ENCODE results near the gene PRTG. TPM values are rescaled to one million over a fixed set of nuclear protein-coding genes. Genes with fewer than 3 reads are reported as not detected.

Gene PRTG
- total RNA-seq, 2 donors from 2014 or later = not detected

DNA sequence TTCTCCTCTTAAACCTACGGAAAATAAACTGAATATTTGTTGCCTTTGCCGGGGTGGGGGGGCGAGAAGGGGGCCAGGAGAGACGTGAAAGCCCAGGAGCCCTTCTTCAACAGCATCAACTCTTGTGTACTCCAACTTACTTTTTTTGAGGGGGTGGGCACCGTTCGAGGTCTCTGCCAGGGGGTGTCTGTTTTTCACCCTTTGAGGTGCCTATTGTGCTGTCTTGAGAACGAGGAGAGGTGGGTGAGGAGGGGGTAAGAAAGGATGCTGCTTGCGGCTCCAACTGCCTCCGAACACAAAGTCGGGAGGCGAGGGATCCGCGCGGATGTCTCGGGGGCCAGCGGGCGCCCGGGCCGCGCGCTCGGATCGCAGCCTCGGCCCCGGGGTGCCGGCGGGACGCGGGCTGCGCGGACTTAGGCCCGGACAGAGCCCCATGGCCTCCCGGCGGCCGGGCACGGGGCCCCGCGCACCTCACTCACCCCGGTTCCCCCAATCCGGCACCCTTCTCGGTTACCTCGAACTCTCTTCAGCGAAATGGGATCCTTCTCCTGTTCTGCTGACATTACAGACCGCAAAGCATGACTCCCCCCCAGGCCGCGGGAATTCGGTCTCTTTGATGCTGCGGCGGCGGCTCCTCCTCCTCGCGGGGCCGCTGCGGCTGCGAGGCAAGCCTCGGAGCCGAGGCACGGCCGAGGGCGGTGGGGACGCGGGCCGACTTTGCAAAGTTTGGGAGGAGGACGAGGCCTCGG, 155.5 kb downstream of the PRTG start:
- Mint-ChIP-seq H3K4me3 (peak overlapping the region; percentile 24), H3K36me3 (peaks cover 7% of the 10 kb centered on the region), H3K4me1 (ENCODE audit: low read depth in 2 of 2) (no peaks in the 10 kb centered on the region), H3K9me3 (no peaks in the 10 kb centered on the region), H3K27me3 (peaks cover 27 to 42% of the 10 kb centered on the region in 2 donors), H3K27ac (no peak overlapping the region)
- DNase-seq (ENCODE audit: low spot score) (no peak), ATAC-seq (peak; percentile 36 to 62)

DNA sequence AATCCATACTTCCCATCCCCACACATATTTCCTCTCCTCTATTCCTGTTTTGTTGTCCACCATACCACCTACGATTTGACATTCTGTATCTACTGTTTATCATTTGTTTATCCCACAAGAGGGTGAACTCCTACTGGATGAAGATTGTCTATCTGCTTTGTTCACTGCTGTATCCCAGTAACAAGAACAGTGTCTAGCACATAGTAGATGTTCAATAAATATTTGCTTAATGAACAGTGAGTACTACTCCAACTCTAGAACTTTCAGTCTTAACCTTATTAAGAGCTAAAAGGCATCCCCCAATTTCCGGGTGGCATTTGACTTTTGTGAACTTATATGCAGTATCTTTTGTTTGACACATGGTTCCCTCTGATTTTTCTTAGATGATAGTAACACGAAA, 156.1 kb downstream of the PRTG start:
- H3K4me3 Mint-ChIP-seq = no peak overlapping the region
- H3K36me3 Mint-ChIP-seq = peaks cover 7% of the 10 kb centered on the region
- H3K27me3 Mint-ChIP-seq = peaks cover 28 to 46% of the 10 kb centered on the region in 2 donors
- DNase-seq (ENCODE audit: low spot score) (no peak), ATAC-seq (no peak)
- no peaks in the 10 kb centered on the region for H3K9me3 Mint-ChIP-seq
- no peaks in the 10 kb centered on the region for H3K4me1 Mint-ChIP-seq (ENCODE audit: low read depth in 2 of 2)
- no peak overlapping the region for H3K27ac Mint-ChIP-seq

DNA sequence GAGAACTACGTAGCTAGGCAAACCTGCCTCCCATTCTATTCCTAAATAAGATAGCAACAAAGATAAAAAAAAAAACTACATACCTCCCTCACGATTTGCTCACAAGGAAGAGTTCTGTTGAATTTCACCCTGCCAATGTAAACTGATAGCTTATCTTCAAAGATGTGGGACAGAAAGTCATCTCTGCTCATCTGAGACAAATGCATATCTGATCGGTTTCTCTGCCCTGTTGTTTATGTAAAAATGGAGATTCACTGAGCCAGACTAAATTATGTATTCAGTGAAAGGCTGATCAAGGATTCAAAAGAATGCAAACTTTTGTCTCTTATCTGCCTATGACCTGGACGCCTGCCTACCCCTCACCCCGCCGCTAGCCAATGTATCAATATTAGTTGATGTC, 166.0 kb downstream of the PRTG start:
- no peak for DNase-seq (ENCODE audit: low spot score)
- Mint-ChIP-seq H3K9me3 (no peaks in the 10 kb centered on the region), H3K4me1 (ENCODE audit: low read depth in 2 of 2) (no peaks in the 10 kb centered on the region), H3K27ac (no peak overlapping the region), H3K27me3 (peaks cover 26 to 40% of the 10 kb centered on the region in 2 donors), H3K4me3 (no peak overlapping the region), H3K36me3 (no peaks in the 10 kb centered on the region)
- ATAC-seq = no peak

DNA sequence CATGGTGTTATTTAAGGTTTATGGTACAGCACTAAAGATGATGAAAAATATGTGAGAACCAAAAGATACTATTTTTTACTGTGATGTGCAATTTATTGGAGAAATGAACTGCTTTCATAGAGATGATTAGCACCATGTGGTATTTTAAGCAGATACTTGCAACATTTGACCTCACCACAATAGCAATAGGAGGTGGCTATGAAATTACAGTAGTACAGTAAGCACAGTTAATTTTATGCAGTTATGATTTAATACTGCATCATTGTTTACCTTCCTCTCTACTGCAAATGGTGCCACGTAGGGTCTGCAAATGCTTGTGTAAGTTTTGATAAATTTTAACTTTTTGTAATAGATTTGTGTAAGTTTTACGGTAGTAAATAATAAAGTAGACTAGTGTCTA, 168.9 kb downstream of the PRTG start:
- peaks cover 4% of the 10 kb centered on the region for H3K36me3 Mint-ChIP-seq
- ATAC-seq = no peak
- DNase-seq (ENCODE audit: low spot score) = no peak
- peaks cover 32 to 47% of the 10 kb centered on the region in 2 donors for H3K27me3 Mint-ChIP-seq
- no peak overlapping the region for H3K27ac Mint-ChIP-seq
- no peak overlapping the region for H3K4me3 Mint-ChIP-seq
- H3K9me3 Mint-ChIP-seq = peaks cover 3% of the 10 kb centered on the region
- no peaks in the 10 kb centered on the region for H3K4me1 Mint-ChIP-seq (ENCODE audit: low read depth in 2 of 2)

DNA sequence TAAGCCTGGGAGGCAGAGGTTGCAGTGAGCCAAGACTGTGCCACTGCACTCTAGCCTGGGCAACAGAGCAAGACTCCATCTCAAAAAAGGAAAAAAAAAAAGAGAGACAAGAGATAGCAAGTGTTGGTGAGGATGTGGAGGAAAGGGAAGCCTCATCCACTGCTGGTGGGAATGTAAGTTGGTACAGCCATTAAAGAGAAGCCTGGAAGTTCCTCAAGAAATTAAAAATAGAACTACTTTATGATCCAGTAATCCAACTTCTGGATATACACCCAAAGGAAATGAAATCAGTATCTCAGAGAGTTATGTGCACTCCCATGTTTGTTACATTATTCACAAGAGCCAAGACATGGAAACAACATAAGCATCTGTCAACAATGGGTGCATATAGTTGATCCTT, 169.7 kb downstream of the PRTG start:
- peaks cover 34 to 54% of the 10 kb centered on the region in 2 donors for H3K27me3 Mint-ChIP-seq
- H3K27ac Mint-ChIP-seq = no peak overlapping the region
- peaks cover 4% of the 10 kb centered on the region for H3K36me3 Mint-ChIP-seq
- H3K9me3 Mint-ChIP-seq = peaks cover 3% of the 10 kb centered on the region
- DNase-seq (ENCODE audit: low spot score) = no peak
- H3K4me1 Mint-ChIP-seq (ENCODE audit: low read depth in 2 of 2) = no peaks in the 10 kb centered on the region
- no peak for ATAC-seq
- H3K4me3 Mint-ChIP-seq = no peak overlapping the region

DNA sequence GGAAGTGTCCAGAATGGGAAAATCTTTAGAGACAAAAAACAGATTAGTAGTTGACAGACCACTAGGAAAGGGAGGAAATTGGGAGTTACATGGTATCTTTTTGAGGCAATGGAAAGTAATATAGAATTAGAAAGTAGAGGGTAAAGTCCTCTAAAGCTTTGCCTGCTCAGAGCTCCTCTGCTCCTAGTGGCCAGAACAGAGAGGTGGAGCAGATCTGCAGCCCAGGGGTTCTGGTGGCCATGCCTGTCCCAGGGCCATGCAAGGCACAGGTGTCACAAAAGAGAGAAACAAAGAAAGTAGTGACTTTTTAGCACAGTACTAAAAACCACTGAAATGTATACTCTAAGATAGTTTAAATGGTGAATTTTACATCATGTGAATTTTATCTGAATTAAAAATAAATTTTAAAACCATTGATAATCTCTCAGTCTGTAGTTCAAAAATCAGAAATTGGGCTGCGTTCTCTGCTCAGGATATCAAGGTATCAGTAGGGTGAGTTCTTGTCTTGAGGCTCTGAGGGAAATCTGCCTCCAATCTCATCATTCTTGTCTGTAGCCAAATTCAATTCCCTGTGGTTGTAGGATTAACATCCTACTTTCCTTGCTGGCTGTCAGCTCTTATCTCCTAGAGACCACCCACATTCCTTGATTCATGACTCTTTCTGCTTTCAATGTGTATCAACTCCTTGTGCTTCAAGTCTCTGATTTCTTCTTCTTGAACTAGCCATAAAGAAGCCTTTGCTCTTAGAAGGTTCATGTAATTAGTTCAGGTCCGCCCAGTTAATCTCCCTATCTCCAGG, 178.4 kb downstream of the PRTG start:
- DNase-seq (ENCODE audit: low spot score) = no peak
- Mint-ChIP-seq H3K36me3 (no peaks in the 10 kb centered on the region), H3K27ac (no peak overlapping the region), H3K4me3 (no peak overlapping the region), H3K27me3 (peaks cover 25 to 28% of the 10 kb centered on the region in 2 donors), H3K9me3 (peaks cover 3% of the 10 kb centered on the region), H3K4me1 (ENCODE audit: low read depth in 2 of 2) (no peaks in the 10 kb centered on the region)
- no peak for ATAC-seq

DNA sequence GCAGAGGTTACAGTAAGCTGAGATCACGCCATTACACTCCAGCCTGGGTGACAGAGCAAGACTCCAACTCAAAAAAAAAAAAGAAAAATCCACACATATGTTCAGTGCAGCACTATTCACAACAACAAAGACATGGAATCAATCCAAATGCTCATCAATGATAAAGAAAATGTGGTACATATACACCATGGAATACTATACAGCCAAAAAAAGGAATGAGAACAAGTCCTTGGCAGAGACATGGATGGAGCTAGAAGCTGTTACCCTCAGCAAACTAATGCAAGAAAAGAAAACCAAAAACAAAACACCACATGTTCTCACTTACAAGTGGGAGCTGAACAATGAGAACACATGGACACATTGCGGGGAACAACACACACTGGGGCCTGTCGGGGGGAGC, 180.4 kb downstream of the PRTG start:
- Mint-ChIP-seq H3K4me3 (no peak overlapping the region), H3K27me3 (peaks cover 14 to 15% of the 10 kb centered on the region in 2 donors), H3K36me3 (no peaks in the 10 kb centered on the region), H3K9me3 (peaks cover 3% of the 10 kb centered on the region), H3K4me1 (ENCODE audit: low read depth in 2 of 2) (no peaks in the 10 kb centered on the region), H3K27ac (no peak overlapping the region)
- no peak for DNase-seq (ENCODE audit: low spot score)
- no peak for ATAC-seq

Other genes with a start within 250 kb of the PRTG start
- gene DNAAF4, start 234.9 kb downstream of the PRTG start, total RNA-seq = not detected
- not detected for gene PYGO1, start 154.8 kb downstream of the PRTG start, total RNA-seq

Measured in natural killer cell treated with Interleukin-12 subunit alpha and Interleukin-12 subunit beta and Interleukin-15 and Interleukin-18, amount 100 ng/mL, for 72 hours (primary cell).